H1 (cell line): ENCODE data around the gene OBP2B. TPM values are rescaled to one million over a fixed set of nuclear protein-coding genes. Genes with fewer than 3 reads are reported as not detected.

Experiments
- CHD1 ChIP-seq: IDR thresholded peaks from 2 replicates; pipeline ENCODE4 v1.6.1; 2012; ENCODE audit warnings: low read depth, low read length, improper control_type of control experiment
- polyA plus RNA-seq, 7 experiments: library from polyadenylated mRNA; depleted of rRNA in 3 of 7; stranded (reverse) in 5 of 7; unstranded in 2 of 7; fragments of >200 nt in 5 of 7; fragments of 200-250 nt in 2 of 7; gene quantifications; 1 replicate in 5 of 7; 2 replicates in 1 of 7; 4 replicates in 1 of 7; pipeline versions ENCODE4 v1.2.1 to v1.2.3, GENCODE V29; 2011 to 2013; ENCODE audit warnings: missing spikeins in 2 of 7, mixed read lengths in 2 of 7
- total RNA-seq: library from RNA; stranded (reverse); fragmentation: NEBNext Ultra II Directional; extraction: Animal tissue kit (Norgen Biotek cat#: 25700); gene quantifications from 2 replicates; pipeline ENCODE4 v1.2.1, GENCODE V29; 2021

OBP2B gene
- total and polyA plus RNA-seq, 2 of the 8 experiments (the other 6 are each of a cell fraction or from before 2014, with no cell fraction given) = not detected

DNA sequence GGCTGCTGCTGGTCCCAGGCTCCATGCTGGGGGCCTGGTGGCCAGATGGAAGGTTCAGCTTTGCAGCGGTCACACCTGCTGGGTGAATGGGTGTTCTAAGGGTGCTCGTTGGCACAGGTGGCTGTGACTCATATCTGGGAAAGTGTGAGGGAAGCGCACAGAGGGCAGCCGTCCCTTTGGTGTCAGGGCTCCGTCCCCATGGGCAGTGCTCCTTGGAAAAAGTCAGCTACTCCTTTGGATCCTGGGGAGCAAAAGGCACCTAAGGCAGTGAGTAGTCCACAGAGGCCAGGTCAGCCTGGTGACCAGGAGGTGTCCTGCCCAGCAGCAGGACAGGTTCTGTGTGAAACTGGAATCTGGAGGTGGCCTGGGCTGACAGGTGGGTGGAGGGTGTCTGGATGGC is 26.9 kb downstream of the OBP2B start (continued):
- no peak for TF ChIP-seq CHD1
- TF ChIP-seq, all 59 proteins: peak for 0
